Measurements from ENCODE around the gene ESRP2. TPM values are rescaled to one million over a fixed set of nuclear protein-coding genes. Genes with fewer than 3 reads are reported as not detected.

The ESRP2 gene
- total RNA-seq (1 to 10 TPM in 1 of 10 donors, under 1 TPM in 9; 0.07 to 1.0 (median 0.44) TPM), polyA plus RNA-seq (under 1 TPM; 0.25 to 0.66 TPM)
- long read RNA-seq, donor 1: 0 reads
- long read RNA-seq, donor 2: 0 reads
- long read RNA-seq, donor 3: 0 reads

DNA sequence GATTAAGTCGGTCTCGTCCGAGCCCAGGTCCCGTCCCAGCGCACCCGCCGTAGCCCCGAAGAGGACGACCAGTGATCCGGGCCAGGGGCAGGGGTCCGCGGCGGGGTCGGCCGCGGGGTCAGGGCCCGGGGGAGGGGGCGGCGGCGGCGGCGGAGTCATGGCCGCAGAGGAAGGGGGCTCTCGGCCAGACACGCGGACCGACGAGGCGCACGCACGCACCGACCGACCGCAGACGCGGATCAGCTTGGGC lies at the start of gene ESRP2:
ESRP2 (minus strand) TSS at position 241 of the 250 bp plus-strand sequence; CDS start at position 159, 82 bp downstream.
- Histone ChIP-seq H3K9me3 (no peaks in the 10 kb centered on the region), H3K4me1 (peaks cover 9 to 47% (median 30%) of the 10 kb centered on the region in 9 donors), H3K36me3 (peaks cover 0 to 9% (median 0%) of the 10 kb centered on the region in 9 donors), H3K27me3 (peaks cover 0 to 16% (median 0%) of the 10 kb centered on the region in 7 donors), H3K4me3 (peak within 1 kb of the TSS; percentile 20 to 67 (median 60)), H3K27ac (peak within 1 kb of the TSS in 9 of 10 donors; percentile 84 to 94 (median 88))
- TF ChIP-seq, protein P1, sequence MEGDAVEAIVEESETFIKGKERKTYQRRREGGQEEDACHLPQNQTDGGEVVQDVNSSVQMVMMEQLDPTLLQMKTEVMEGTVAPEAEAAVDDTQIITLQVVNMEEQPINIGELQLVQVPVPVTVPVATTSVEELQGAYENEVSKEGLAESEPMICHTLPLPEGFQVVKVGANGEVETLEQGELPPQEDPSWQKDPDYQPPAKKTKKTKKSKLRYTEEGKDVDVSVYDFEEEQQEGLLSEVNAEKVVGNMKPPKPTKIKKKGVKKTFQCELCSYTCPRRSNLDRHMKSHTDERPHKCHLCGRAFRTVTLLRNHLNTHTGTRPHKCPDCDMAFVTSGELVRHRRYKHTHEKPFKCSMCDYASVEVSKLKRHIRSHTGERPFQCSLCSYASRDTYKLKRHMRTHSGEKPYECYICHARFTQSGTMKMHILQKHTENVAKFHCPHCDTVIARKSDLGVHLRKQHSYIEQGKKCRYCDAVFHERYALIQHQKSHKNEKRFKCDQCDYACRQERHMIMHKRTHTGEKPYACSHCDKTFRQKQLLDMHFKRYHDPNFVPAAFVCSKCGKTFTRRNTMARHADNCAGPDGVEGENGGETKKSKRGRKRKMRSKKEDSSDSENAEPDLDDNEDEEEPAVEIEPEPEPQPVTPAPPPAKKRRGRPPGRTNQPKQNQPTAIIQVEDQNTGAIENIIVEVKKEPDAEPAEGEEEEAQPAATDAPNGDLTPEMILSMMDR (IDR thresholded peaks at IDR 0.05): no peak
- DNase-seq: no peak
- no peak for ATAC-seq
- intact Hi-C loops (cut with DNase I): loop anchor here in 3 of 10 donors (10.0 kb wide), 2 partner anchors 151 to 241 kb away; partner anchors contain the start of genes DPEP2 (in 2 of the 3) and NFATC3 (in 1 of the 3)
- WGBS, 2 donors: 5 to 6% methylated on average over 31 to 36 of the region's 36 CpGs

DNA sequence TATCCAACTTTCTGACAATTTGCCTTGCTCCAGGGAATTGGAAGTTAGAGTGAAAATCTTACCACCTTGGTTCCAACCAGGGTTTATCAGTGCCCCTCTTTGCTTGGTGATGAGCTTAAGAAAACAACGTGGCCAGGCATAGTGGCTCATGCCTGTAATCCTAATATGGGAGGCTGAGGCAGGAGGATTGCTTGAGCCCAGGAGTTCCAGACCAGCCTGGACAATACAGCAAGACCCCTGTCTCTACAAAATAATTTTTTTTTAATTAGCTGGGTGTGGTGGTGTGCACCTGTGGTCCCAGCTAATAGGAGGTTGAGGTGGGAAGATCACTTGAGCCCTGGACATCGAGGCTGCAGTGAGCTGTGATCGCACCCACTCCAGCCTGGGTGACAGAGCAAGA lies 49.8 kb upstream of the ESRP2 start:
- Histone ChIP-seq H3K27ac (peak overlapping the region; percentile 67 to 88 (median 81)), H3K4me3 (peak overlapping the region in 1 of 10 donors; percentile 1), H3K9me3 (no peaks in the 10 kb centered on the region), H3K4me1 (peaks cover 41 to 100% (median 90%) of the 10 kb centered on the region in 9 donors), H3K27me3 (no peaks in the 10 kb centered on the region), H3K36me3 (peaks cover 0 to 59% (median 8%) of the 10 kb centered on the region in 9 donors)
- DNase-seq (no peak), ATAC-seq (no peak)
- WGBS, 2 donors: 87 to 90% methylated on average over 3 of the region's 3 CpGs
- intact Hi-C loops (cut with DNase I): loop anchor here in 1 of 10 donors (2.0 kb wide), 1 partner anchor 21 kb away; the partner anchor contains the start of gene SLC7A6
- TF ChIP-seq, protein P1 (IDR thresholded peaks at IDR 0.05): no peak

DNA sequence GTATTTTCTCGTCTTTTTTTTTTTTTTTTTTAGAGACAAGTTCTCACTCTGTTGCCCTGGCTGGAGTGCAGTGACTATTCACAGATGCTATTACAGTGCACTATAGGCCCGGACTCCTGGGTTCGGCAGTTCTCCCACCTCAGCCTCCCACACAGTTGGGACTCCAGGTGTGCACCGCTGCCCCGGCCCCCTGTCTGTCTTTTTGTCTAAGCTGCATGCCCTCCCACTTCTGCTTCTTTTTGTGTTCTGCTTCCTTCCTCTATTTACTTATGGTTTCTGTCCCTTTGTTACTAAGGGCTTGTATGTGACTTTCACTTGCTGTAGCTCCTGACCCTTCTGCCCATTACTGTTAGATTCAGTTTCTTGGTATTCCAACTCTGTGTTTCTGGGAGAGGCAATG lies 48.9 kb upstream of the ESRP2 start:
- Histone ChIP-seq H3K27ac (peak overlapping the region; percentile 67 to 88 (median 81)), H3K36me3 (peaks cover 0 to 52% (median 2%) of the 10 kb centered on the region in 9 donors), H3K4me1 (peaks cover 36 to 100% (median 83%) of the 10 kb centered on the region in 9 donors), H3K9me3 (no peaks in the 10 kb centered on the region), H3K27me3 (no peaks in the 10 kb centered on the region), H3K4me3 (peak overlapping the region in 1 of 10 donors; percentile 12)
- ATAC-seq: peak in 3 of 8 donors; percentile 8 to 14 (median 10)
- no peak for DNase-seq
- WGBS, 2 donors: 52 to 54% methylated on average over 5 of the region's 5 CpGs
- TF ChIP-seq, protein P1 (IDR thresholded peaks at IDR 0.05): no peak
- intact Hi-C loops (cut with DNase I): loop anchor here in 1 of 10 donors (2.0 kb wide), 1 partner anchor 20 kb away; the partner anchor contains the start of gene SLC7A6

DNA sequence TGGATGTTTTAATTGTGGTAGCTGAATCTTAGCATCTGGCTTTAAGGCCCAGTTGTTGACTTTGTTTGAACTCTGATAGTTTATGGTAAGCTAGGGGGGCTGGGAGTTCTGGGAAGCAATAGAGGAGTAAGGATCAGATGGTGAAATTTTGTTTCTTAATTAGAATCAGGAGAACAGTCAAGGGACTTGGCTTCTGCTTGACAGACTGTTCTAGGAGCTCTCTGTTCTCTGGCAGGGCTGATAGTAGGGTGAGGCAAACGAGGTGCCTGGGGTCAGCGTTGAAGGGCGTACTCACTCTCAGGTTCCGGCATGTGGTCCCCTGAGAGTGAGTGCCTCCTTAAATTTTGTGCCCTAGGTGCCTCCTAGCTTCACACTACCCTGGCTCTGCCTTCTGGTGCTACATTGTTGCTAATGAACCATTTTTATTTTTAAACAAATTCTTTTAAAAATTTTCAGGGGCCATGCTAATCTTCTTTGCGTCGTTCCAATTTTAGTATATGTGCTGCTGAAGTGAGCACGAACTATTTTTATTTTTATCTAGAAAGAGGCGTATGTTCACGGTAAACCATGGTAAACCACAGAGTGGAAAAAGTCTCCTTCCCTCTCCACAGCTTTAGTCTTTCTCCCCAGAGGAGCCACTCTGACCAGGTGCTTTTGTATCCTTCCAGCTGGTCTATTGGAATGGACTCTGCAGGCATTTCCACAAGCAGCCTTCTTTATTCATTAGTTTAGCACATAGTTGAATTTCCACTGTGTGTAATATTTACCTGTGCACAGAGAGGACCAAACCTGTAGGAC lies 48.1 kb upstream of the ESRP2 start:
- peaks cover 0 to 45% (median 2%) of the 10 kb centered on the region in 9 donors for H3K36me3 ChIP-seq
- peak overlapping the region in 1 of 10 donors; percentile 12 for H3K4me3 ChIP-seq

More for the DNA sequence above, 48.1 kb upstream of the ESRP2 start:
- peak overlapping the region; percentile 67 to 88 (median 81) for H3K27ac ChIP-seq
- TF ChIP-seq, protein P1 (IDR thresholded peaks at IDR 0.05): no peak
- peak; percentile 18 to 81 (median 64) for ATAC-seq
- WGBS, 2 donors: 44 to 54% methylated on average over 9 of the region's 9 CpGs
- intact Hi-C loops (cut with DNase I): loop anchor here in 1 of 10 donors (2.0 kb wide), 1 partner anchor 19 kb away; the partner anchor contains the start of gene SLC7A6
- no peak for DNase-seq
- peaks cover 32 to 100% (median 81%) of the 10 kb centered on the region in 9 donors for H3K4me1 ChIP-seq
- no peaks in the 10 kb centered on the region for H3K27me3 ChIP-seq
- H3K9me3 ChIP-seq: no peaks in the 10 kb centered on the region

Measured in heart right ventricle (tissue), 16 donors.